OCI-LY3 (cell line): ENCODE results near the gene MAZ.
A peak's percentile ranks its signal among the peaks of the same experiment; 100 is the strongest.

Experiments used
- H2AFZ ChIP-seq: fragments of 200-600, 300-600 bp; shearing (Covaris generic); 2 replicates; pipeline ENCODE4 v1.6.0; 2014; ENCODE audit warnings: antibody characterized with exemption, low read depth, low read length
- H3K27ac ChIP-seq: fragments of 200-600, 300-600 bp; sonication (generic); 2 replicates; pipeline ENCODE4 v1.5.1; 2014; ENCODE audit warnings: mild to moderate bottlenecking, low read length, moderate library complexity, mixed read lengths
- H3K27me3 ChIP-seq: fragments of 200-600, 300-600 bp; sonication (generic); 2 replicates; pipeline ENCODE4 v1.6.1; 2014; ENCODE audit warnings: low read depth, low read length, mixed read lengths
- H3K36me3 ChIP-seq: fragments of 200-600, 300-600 bp; sonication (generic); replicated peaks from 2 replicates; pipeline ENCODE3; 2014; ENCODE audit warnings: low read depth, low read length, mixed read lengths
- H3K4me1 ChIP-seq: fragments of 300-600, 200-600 bp; sonication (generic); 2 replicates; pipeline ENCODE4 v1.6.1; 2014; ENCODE audit warnings: low read length, mixed read lengths
- H3K4me2 ChIP-seq: fragments of 200-600, 300-600 bp; sonication (generic); 2 replicates; pipeline ENCODE4 v1.6.1; 2014; ENCODE audit warnings: low read length, mixed read lengths
- H3K4me3 ChIP-seq: fragments of 300-600, 200-600 bp; sonication (generic); 2 replicates; pipeline ENCODE4 v1.5.1; 2014; ENCODE audit warnings: antibody characterized with exemption, mild to moderate bottlenecking, low read length, moderate library complexity
- H3K79me2 ChIP-seq: fragments of 300-600, 200-600 bp; shearing (Covaris generic); 2 replicates; pipeline ENCODE4 v1.6.1; 2014; ENCODE audit warnings: mild to moderate bottlenecking, low read length, mixed read lengths
- H3K9ac ChIP-seq: fragments of 300-600, 200-600 bp; shearing (Covaris generic); 2 replicates; pipeline ENCODE4 v1.6.0; 2014; ENCODE audit warnings: mild to moderate bottlenecking, low read length, moderate library complexity
- H3K9me3 ChIP-seq: fragments of 200-600, 300-600 bp; shearing (Covaris generic); 2 replicates; pipeline ENCODE4 v1.6.1; 2014; ENCODE audit warnings: low read length, mixed read lengths; ENCODE audit not compliant: insufficient read depth
- H4K20me1 ChIP-seq: fragments of 200-600, 300-600 bp; sonication (generic); 2 replicates; pipeline ENCODE4 v1.6.1; 2016; ENCODE audit warnings: low read length, mixed read lengths; ENCODE audit not compliant: insufficient read depth
- CTCF ChIP-seq: fragments of 200-600, 300-600 bp; sonication (generic); IDR thresholded peaks from 2 replicates; pipeline ENCODE4 v1.5.1; 2014; ENCODE audit warnings: antibody characterized with exemption, low read length, low read depth
- EZH2phosphoT487 ChIP-seq: fragments of 200-600 bp; shearing (Covaris generic); IDR thresholded peaks from 2 replicates; pipeline ENCODE4 v1.6.1; 2018; ENCODE audit warnings: antibody characterized with exemption, mixed run types, low read depth

MAZ gene

GRCh38 chr16:29813644-29814562 is 7.6 kb downstream of the MAZ start:
- Histone ChIP-seq H3K79me2 (peaks cover 23% of the 10 kb centered on the region), H3K27ac (no peak overlapping the region), H3K36me3 (peaks cover 26% of the 10 kb centered on the region), H3K27me3 (no peaks in the 10 kb centered on the region), H3K9ac (no peak overlapping the region), H3K4me3 (no peak overlapping the region), H3K4me2 (no peak overlapping the region), H2AFZ (no peak overlapping the region), H3K9me3 (no peaks in the 10 kb centered on the region), H4K20me1 (peaks cover 14% of the 10 kb centered on the region), H3K4me1 (peaks cover 36% of the 10 kb centered on the region)
- TF ChIP-seq CTCF (no peak), EZH2phosphoT487 (no peak)

DNA sequence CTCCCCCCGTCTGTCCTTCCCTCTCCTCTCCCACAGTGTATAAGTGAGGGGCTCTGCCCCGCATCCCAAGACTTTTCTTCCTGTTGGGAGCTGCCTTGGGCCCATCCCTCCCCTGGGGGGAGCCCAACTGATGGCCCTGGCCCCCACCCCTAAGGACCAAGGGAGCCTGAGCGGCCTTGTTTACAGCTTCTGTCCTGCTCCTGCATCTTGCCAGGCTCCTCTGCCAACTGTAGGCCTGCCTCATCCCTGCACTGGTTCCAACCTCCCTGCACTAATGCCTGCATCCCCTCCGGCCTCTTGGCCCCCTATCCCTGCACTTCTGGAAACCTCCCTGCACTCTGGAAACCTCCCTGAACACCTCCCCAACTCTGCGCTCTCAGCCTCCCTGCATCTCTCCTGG is 8.3 kb downstream of the MAZ start:
- no peaks in the 10 kb centered on the region for H3K27me3 ChIP-seq
- peaks cover 26% of the 10 kb centered on the region for H3K36me3 ChIP-seq
- H2AFZ ChIP-seq, result no peak overlapping the region
- no peak for TF ChIP-seq CTCF
- no peak for TF ChIP-seq EZH2phosphoT487
- peak overlapping the region; percentile 83 for H3K4me2 ChIP-seq
- peak overlapping the region; percentile 91; the same call in 1 of the 2 replicates for H3K4me3 ChIP-seq
- H3K27ac ChIP-seq, result no peak overlapping the region
- no peaks in the 10 kb centered on the region for H3K9me3 ChIP-seq
- H3K4me1 ChIP-seq, result peaks cover 36% of the 10 kb centered on the region
- peak overlapping the region; percentile 92; the same call in 1 of the 2 replicates for H3K9ac ChIP-seq
- H3K79me2 ChIP-seq, result peaks cover 24% of the 10 kb centered on the region
- peaks cover 9% of the 10 kb centered on the region for H4K20me1 ChIP-seq

- Histone ChIP-seq H3K27me3 (no peaks in the 10 kb centered on the region), H3K4me2 (peak overlapping the region; percentile 83), H3K4me1 (peaks cover 37% of the 10 kb centered on the region), H3K79me2 (peaks cover 24% of the 10 kb centered on the region), H3K9me3 (no peaks in the 10 kb centered on the region), H3K4me3 (peak overlapping the region; percentile 91), H4K20me1 (peaks cover 14% of the 10 kb centered on the region), H3K9ac (peak overlapping the region; percentile 92), H3K27ac (peak overlapping the region; percentile 75; the same call in 1 of the 2 replicates), H2AFZ (peak overlapping the region; percentile 44; the same call in 1 of the 2 replicates), H3K36me3 (peaks cover 23% of the 10 kb centered on the region)
- TF ChIP-seq CTCF, result no peak
- no peak for TF ChIP-seq EZH2phosphoT487
Measured at GRCh38 chr16:29815032-29815721, 8.8 kb downstream of the MAZ start.
